Activated T-helper 1 cell treated with anti-CD3 and anti-CD28 coated beads, Interleukin-2, amount 50 U/mL, for 16 hours (primary cell): ENCODE measurements around the gene EIF4A2.
"Not testable (repeated sequence)": the region's sequence is repeated elsewhere in the genome, so short reads cannot be mapped to it uniquely, and the experiment has no call there.

Experiments
- DNase-seq, 2 donors: peaks; one replicate each; pipeline ENCODE4 v3.0.0-alpha.2; 2020; ENCODE audit warnings: low read depth in 1 of 2, low spot score in 1 of 2

Gene EIF4A2

GRCh38 chr3:186784820-186785494 is 1.6 kb downstream of the EIF4A2 start:
- DNase-seq = no peak

DNA sequence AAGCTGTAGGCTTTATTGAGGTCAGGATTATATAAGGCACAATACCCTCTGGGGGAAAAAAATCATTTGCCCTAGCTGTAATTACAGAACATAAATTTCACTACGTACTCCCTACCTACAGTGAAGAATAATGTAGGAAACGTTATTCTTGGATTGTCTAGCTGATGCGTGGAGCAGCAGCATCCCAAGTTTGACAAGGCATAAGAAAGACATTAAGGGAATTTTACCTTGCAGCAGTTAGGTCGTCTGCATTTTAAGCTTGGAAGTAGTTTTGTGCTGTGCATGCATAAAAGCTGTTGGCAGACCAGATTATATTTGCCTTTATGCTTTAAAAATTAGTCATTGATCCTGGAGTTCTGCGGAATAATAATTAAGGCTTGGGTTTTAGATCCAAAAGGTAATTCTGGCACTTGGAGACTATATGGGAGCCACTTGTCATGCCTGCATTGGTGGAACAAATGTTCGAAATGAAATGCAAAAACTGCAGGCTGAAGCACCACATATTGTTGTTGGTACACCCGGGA is 2.2 kb downstream of the EIF4A2 start:
- no peak for DNase-seq

GRCh38 chr3:186786922-186787321 is 3.5 kb downstream of the EIF4A2 start:
- no peak for DNase-seq

- DNase-seq = no peak
Measured at GRCh38 chr3:186787642-186788481, 4.5 kb downstream of the EIF4A2 start.

DNA sequence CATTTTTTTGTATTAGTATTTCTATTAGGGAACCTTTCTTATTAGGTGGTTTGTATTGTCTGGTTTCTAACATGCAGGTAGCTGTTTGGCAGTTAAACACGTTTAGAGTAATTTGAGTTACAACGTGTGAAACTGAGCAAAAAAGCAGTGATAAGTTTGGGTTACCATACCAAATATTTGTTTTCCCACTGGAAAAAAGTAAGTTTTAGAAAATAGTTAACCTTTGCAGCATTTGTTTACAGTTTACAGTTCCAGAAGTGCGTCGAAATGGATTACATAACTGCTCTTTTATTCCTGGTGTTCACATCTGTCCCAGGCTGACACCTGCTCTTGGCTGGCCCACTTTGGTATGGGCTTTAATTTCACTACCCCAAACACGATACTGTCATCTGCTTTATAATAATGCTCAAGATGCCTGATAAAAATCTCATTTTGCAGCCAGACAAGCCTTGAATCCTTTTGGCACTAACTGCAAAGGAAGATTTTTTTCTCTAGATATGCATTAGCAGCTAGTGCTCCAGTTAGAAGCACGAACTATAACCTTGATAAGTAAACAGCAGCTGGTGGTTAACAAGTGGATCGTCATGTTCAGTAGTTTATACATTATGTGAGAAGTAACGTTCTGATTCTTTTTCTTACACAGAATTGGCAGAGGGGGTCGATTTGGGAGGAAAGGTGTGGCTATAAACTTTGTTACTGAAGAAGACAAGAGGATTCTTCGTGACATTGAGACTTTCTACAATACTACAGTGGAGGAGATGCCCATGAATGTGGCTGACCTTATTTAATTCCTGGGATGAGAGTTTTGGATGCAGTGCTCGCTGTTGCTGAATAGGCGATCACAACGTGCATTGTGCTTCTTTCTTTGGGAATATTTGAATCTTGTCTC is 5.3 kb downstream of the EIF4A2 start:
- no peak for DNase-seq

DNA sequence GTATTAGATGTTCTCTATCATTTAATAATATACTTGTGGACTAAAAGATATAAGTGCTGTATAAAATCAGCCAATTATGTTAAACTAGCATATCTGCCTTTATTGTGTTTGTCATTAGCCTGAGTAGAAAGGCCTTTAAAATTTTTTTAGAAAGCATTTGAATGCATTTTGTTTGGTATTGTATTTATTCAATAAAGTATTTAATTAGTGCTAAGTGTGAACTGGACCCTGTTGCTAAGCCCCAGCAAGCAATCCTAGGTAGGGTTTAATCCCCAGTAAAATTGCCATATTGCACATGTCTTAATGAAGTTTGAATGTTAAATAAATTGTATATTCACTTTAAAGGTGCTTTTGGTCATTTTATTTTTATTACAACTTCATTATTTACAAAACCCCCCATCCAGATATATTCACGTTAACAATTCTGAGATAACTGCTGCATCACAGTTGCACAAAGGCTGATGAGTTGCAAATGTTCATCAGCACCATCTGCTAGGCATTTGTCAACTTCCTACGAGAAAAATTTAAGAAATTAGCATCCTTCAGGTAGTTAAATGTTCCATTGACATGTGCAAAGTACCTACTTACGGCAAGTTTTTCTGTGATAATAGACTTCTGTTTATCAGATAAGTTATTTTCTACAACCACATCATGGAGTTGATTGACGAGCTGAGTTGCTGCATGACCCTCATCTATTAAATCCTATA is 6.3 kb downstream of the EIF4A2 start:
- DNase-seq = no peak

DNA sequence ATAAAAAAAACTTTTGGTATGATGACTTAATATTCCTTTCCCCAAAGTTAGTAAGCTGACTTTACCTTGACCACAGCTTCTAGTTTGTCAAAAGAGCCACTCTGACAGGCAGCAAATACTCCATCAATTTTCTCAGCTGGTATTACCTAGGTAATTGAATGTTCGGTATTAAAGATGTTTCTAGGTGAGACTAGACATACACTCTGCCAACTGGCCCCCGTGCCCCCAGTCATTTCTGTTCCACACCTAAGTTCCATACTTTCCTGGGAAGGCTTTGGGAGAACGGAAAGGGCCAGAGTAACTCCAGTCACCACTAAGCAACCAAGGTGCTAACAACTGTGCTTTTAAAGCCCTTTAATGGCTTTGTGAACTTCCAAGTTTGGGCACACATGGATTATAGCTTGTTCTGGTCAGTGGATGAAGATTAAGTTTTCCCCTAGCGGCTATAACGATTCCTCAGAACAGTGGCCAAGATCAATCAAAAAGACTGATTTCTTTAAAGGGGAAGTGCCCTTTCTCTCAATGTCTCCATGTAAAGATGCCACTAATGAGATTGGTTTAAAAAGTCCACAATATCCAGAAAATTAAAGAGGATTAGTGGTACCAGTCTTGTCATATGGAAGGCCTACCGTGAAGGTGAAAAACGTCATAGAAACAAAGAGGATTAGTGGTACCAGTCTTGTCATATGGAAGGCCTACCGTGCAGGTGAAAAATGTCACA is 7.0 kb downstream of the EIF4A2 start:
- DNase-seq = no peak

DNA sequence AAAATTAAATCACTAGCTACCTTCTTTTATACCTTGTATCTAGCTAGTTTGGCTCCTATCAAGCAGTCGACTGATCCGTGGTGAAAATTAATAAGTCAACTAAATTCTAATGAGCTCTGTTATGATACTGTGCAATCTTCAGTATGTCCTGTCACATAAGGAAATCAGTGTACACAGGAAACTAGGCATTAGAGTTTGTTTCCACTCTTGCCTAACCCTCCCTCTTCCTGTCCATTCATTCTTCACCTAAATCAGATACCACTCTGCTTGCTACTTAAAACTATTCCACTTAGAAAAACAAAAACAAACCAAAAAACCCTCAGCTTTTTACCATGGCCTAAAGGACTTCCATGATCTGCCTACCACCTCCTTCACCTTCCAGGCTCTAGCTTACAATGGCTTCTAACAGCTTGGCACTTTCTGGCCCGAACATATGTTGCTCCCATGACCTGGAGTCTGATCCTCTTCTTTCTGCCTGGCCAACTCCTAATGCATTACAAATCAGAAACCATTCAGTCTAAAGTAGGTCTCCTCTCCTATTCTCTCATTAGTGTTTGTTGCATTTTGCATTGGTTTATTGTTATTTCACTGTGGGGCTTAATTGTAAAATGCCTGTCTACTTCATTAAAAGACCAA is 15.0 kb downstream of the EIF4A2 start:
- DNase-seq = no peak

DNA sequence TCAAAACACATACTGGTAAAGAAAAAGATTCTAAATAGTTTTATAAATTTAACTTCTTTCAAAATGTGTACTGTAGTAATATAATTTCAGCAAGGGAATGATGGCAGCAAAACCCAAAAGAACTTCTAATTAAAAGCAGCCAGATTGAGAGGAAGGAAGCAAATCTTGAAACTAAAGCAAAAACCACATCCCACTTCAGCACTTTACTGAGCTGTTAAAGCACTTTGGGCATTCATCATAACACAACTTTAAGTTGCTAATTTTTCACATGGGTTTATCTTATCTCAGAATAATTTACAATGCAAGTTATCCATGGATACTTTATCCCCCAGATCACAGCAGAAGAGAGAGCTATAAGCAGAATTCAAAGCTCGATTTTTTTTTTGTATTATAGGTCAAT is 16.9 kb downstream of the EIF4A2 start:
- DNase-seq = no peak

- DNase-seq = no peak
Measured at GRCh38 chr3:186802701-186803100, 19.3 kb downstream of the EIF4A2 start.

DNA sequence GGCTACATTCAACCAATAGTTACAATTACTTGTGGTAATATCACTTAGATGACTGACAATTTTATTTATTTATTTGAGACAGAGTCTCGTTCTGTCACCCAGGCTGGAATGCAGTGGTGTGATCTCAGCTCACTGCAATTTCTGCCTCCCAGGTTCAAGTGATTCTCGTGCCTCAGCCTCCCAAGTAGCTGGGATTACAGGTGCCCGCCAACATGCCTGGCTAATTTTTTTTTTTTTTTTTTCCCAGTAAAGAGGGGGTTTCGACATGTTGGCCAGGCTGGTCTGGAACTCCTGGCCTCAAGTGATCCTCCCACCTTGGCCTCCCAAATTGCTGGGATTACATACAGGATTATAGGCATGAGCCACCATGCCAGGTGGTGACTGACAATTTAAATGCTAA is 20.1 kb downstream of the EIF4A2 start:
- not testable (repeated sequence) for DNase-seq

- DNase-seq = peak; percentile 76 to 78
Measured at GRCh38 chr3:186806089-186807055, 23.0 kb downstream of the EIF4A2 start, which contains the start of gene RFC4. Gene RFC4 (minus strand): TSS chr3:186806482. CDS start chr3:186804713, 1,769 bp downstream.

GRCh38 chr3:186807231-186807630 is 23.9 kb downstream of the EIF4A2 start:
- no peak for DNase-seq

DNA sequence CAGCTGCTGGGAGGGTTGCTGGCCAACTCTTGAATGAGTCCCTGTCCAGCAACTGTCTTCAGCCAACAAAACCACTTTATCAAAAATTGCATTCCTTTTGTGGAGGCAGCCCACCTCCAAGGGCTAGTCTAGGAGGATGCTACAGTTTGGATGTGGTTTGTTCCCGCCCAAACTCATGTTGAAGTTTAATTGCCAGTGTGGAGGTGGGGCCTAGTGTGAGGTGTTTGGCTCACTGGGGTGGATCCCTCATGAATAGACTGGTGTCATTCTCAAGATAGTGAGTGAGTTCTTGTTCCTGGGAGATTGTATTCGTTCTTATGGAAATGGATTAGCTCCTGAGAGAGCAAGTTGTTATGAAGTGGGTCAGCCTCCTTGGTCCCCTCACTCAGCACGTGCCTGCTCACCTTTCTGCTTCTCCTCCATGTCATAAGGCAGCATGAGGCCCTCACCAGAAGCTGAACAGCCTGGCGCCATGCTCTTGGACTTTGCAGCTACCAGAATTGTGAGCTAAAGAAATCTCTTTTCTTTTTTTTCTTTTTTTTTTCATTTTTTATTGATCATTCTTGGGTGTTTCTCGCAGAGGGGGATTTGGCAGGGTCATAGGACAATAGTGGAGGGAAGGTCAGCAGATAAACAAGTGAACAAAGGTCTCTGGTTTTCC is 27.1 kb downstream of the EIF4A2 start:
- DNase-seq = no peak

- DNase-seq = not testable (repeated sequence)
Measured at GRCh38 chr3:186811313-186811712, 27.9 kb downstream of the EIF4A2 start.

GRCh38 chr3:186814100-186814499 is 30.7 kb downstream of the EIF4A2 start:
- no peak for DNase-seq

DNA sequence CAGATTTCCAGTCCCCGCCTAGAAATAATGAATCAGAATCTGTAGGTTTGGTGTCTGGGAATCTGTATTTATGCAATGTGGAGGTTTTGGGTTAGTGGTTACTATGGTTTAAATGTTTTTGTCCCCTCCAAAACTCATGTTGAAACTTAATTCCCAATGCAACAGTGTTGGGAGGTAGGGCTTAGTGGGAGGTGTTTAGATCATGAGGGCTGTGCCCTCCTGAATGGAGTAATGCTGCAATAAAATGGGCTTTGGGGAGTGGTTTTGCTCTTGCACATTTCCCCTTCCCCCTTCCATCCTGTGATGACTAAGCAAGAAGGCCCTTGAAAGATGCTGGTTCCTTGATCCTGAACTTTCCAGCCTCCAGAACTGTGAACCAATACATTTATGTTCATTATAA is 32.1 kb downstream of the EIF4A2 start:
- no peak for DNase-seq

DNA sequence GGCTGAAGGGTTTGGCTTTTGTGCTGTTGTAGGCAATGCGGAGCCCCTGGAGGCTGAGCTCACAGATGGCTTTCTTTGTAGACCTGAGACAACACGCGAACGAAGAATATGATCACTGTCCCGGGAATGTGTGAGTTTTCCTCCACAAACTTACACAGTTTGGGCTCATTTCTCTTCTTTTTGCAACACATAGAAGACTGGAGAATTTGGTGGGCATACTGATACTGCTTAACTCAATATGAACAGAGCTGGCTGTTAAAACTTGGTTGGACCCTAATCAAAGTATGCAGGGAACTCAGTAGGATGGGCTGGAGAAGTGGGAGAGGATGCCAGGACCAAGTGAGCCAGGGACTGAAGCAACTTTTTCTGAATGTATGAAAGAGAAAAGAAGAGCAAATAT is 35.1 kb downstream of the EIF4A2 start:
- no peak for DNase-seq
